Lower lobe of right lung (tissue), 2 donors: ENCODE measurements around the gene FOSB. TPM values are rescaled to one million over a fixed set of nuclear protein-coding genes. Genes with fewer than 3 reads are reported as not detected.

Source experiments
- ATAC-seq, 2 donors: fragments of 200-7000 bp; cut with Tn5 transposase; one replicate each; pipeline ENCODE4 v1.9.1; 2020 to 2022; ENCODE audit warnings: mild to moderate bottlenecking in 2 of 2, moderate library complexity in 2 of 2
- DNase-seq: peaks from one replicate; pipeline ENCODE4 v3.0.0-alpha.2; 2020
- H3K27ac ChIP-seq: fragments of 200-600 bp; one replicate; pipeline ENCODE4 v1.8.0; 2022
- H3K27me3 ChIP-seq: fragments of 200-600 bp; one replicate; pipeline ENCODE4 v1.8.0; 2022; ENCODE audit warnings: low read depth
- H3K36me3 ChIP-seq: fragments of 200-600 bp; one replicate; pipeline ENCODE4 v1.8.0; 2022; ENCODE audit warnings: mild to moderate bottlenecking
- H3K4me1 ChIP-seq: fragments of 200-600 bp; one replicate; pipeline ENCODE4 v1.8.0; 2022
- H3K4me3 ChIP-seq: fragments of 200-600 bp; one replicate; pipeline ENCODE4 v1.8.0; 2022; ENCODE audit warnings: mild to moderate bottlenecking
- H3K9me3 ChIP-seq: fragments of 200-600 bp; one replicate; pipeline ENCODE4 v1.8.0; 2022
- CTCF ChIP-seq: fragments of 200-600 bp; IDR thresholded peaks from one replicate; pipeline ENCODE4 v1.8.0; 2022; ENCODE audit warnings: antibody characterized with exemption, mild to moderate bottlenecking
- intact Hi-C: fragments of 100-400 bp; cut with DNase I; formaldehyde crosslinking; loops from one replicate; pipeline ENCODE4 v1.11.0; 2022
- total RNA-seq: library from RNA; stranded (reverse); fragmentation: NEBNext Ultra II Directional; extraction: Animal tissue kit (Norgen Biotek cat#: 25700); gene quantifications from one replicate; pipeline ENCODE4 v1.2.1, GENCODE V29; 2021
- donor health status: DM: no; HTN: yes; CAD: no; lungs with severe emphysema.

Gene FOSB
- total RNA-seq, 1 donor from 2014 or later, result 18.0 TPM

GRCh38 chr19:45469945-45470761 is 2.4 kb downstream of the FOSB start:
- no peak for DNase-seq
- Histone ChIP-seq H3K27me3 (peaks cover 12% of the 10 kb centered on the region), H3K9me3 (no peaks in the 10 kb centered on the region), H3K36me3 (no peaks in the 10 kb centered on the region), H3K4me1 (peaks cover 39% of the 10 kb centered on the region), H3K27ac (peak overlapping the region; percentile 98), H3K4me3 (peak overlapping the region; percentile 74)
- TF ChIP-seq CTCF, result no peak
- ATAC-seq, result peak; percentile 2 to 11
- intact Hi-C loops, result no loop called here

GRCh38 chr19:45470762-45471081 is 2.9 kb downstream of the FOSB start:
- H3K4me1 ChIP-seq, result peaks cover 40% of the 10 kb centered on the region
- no peaks in the 10 kb centered on the region for H3K36me3 ChIP-seq
- no peaks in the 10 kb centered on the region for H3K9me3 ChIP-seq
- peaks cover 12% of the 10 kb centered on the region for H3K27me3 ChIP-seq
- TF ChIP-seq CTCF, result no peak
- no peak overlapping the region for H3K27ac ChIP-seq
- no peak for DNase-seq
- H3K4me3 ChIP-seq, result no peak overlapping the region
- intact Hi-C loops, result no loop called here
- ATAC-seq, result no peak

GRCh38 chr19:45471111-45471930 is 3.5 kb downstream of the FOSB start:
- no peaks in the 10 kb centered on the region for H3K9me3 ChIP-seq
- ATAC-seq, result no peak
- H3K4me1 ChIP-seq, result peaks cover 40% of the 10 kb centered on the region
- H3K36me3 ChIP-seq, result no peaks in the 10 kb centered on the region
- no peak overlapping the region for H3K4me3 ChIP-seq
- no peak for TF ChIP-seq CTCF
- peaks cover 12% of the 10 kb centered on the region for H3K27me3 ChIP-seq
- intact Hi-C loops, result no loop called here
- no peak overlapping the region for H3K27ac ChIP-seq
- no peak for DNase-seq

- Histone ChIP-seq H3K4me1 (peaks cover 37% of the 10 kb centered on the region), H3K9me3 (no peaks in the 10 kb centered on the region), H3K36me3 (no peaks in the 10 kb centered on the region), H3K27ac (no peak overlapping the region), H3K4me3 (no peak overlapping the region), H3K27me3 (peaks cover 12% of the 10 kb centered on the region)
- ATAC-seq (no peak), DNase-seq (no peak)
- intact Hi-C loops, result no loop called here
- TF ChIP-seq CTCF, result no peak
These were observed 4.3 kb downstream of the FOSB start for GRCh38 chr19:45471931-45472562.

GRCh38 chr19:45472563-45473366 is 5.0 kb downstream of the FOSB start:
- no peak overlapping the region for H3K4me3 ChIP-seq
- intact Hi-C loops, result no loop called here
- DNase-seq, result no peak

More at GRCh38 chr19:45472563-45473366, 5.0 kb downstream of the FOSB start:
- Histone ChIP-seq H3K9me3 (no peaks in the 10 kb centered on the region), H3K27ac (no peak overlapping the region), H3K27me3 (peaks cover 12% of the 10 kb centered on the region), H3K36me3 (no peaks in the 10 kb centered on the region), H3K4me1 (peaks cover 40% of the 10 kb centered on the region)
- ATAC-seq, result no peak
- no peak for TF ChIP-seq CTCF
